Measurements from ENCODE around the gene JCHAIN. TPM values are rescaled to one million over a fixed set of nuclear protein-coding genes. Genes with fewer than 3 reads are reported as not detected.

JCHAIN gene
- total and polyA plus RNA-seq, 2 of the 13 experiments (the other 11 are each of a cell fraction or from before 2014, with no cell fraction given) = not detected

DNA sequence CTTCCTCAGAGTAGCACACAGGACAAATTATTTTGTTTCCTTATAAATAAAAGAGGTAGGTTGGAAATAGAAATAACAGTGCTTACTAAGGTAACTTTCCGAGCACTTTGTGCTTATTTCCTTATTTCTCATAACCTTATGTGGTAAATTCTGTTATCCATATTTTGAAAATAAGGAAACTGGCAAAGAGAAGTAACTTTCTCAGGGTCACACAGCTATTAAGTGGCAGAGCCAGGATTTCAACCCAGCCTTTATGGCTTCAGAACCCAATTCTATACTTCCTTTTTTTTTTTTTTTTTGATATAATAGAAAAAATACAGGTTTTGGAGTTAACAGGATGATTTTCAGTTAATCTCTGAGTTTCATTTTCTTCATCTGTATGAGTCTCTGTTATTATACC lies 25.4 kb upstream of the JCHAIN start:
- H3K4me2 ChIP-seq (ENCODE audit: low read depth, low read length) = peak overlapping the region; percentile 55
- H3K27me3 ChIP-seq (ENCODE audit: control insufficient read depth in 1 of 2, insufficient read depth in 2 of 2, low read length in 2 of 2) = no peaks in the 10 kb centered on the region; a peak in 1 of 5 replicates
- WGBS (ENCODE audit: low lambda C conversion rate) = 87% methylated on average over 1 of the region's 1 CpG
- FAIRE-seq = no peak
- H3K4me3 ChIP-seq (replicated peaks in 1 of 3; ENCODE audit: insufficient read depth in 1 of 3, low read depth in 2 of 3, low read length in 3 of 3) = no peak overlapping the region
- H3K9me3 ChIP-seq (ENCODE audit: low read length) = no peaks in the 10 kb centered on the region
- no peak for ATAC-seq
- H3K79me2 ChIP-seq (ENCODE audit: insufficient read depth, low read length) = peaks cover 29% of the 10 kb centered on the region
- no peaks in the 10 kb centered on the region for H3K36me3 ChIP-seq (replicated peaks in 1 of 2; ENCODE audit: control insufficient read depth in 1 of 2, insufficient read depth in 2 of 2, low read length in 2 of 2)
- ChIA-PET POLR2A (interaction anchor here (6.8 kb wide), 1 partner anchor 12 kb away, joined by 75 read pairs; no protein-coding TSS in a partner anchor), CTCF (ENCODE audit: low intra/inter-chr PET ratio, low total read pairs) (no interaction called here)
- in situ Hi-C loops (cut with HindIII; ENCODE audit: extremely low pct_ligation_motif_present, low pct_unique_long_range_greater_than_20kb) = no loop called here
- H2AFZ ChIP-seq (ENCODE audit: low read length) = no peak overlapping the region
- no peak overlapping the region for H3K27ac ChIP-seq (ENCODE audit: extremely low read length, insufficient read depth, low read length)
- BruUV-seq (replicated peaks) = TSS peak; percentile 4
- no peak overlapping the region for H3K9ac ChIP-seq (ENCODE audit: insufficient read depth, low read depth, low read length)
- H4K20me1 ChIP-seq (ENCODE audit: insufficient read depth, low read length) = no peaks in the 10 kb centered on the region
- intact Hi-C loops (cut with micrococcal nuclease; ENCODE audit: unreplicated experiment) = no loop called here
- H3K4me1 ChIP-seq (ENCODE audit: insufficient read depth, low read length) = peaks cover 25% of the 10 kb centered on the region
- no peak for DNase-seq (ENCODE audit: low spot score)
- TF ChIP-seq SYNCRIP (IDR thresholded peaks at IDR 0.05; ENCODE audit: insufficient read depth, low read depth, low read length) = no peak
- TF ChIP-seq ZNF17 (CRISPR knock-in tag; IDR thresholded peaks at IDR 0.05) = no peak
- TF ChIP-seq, protein P1, sequence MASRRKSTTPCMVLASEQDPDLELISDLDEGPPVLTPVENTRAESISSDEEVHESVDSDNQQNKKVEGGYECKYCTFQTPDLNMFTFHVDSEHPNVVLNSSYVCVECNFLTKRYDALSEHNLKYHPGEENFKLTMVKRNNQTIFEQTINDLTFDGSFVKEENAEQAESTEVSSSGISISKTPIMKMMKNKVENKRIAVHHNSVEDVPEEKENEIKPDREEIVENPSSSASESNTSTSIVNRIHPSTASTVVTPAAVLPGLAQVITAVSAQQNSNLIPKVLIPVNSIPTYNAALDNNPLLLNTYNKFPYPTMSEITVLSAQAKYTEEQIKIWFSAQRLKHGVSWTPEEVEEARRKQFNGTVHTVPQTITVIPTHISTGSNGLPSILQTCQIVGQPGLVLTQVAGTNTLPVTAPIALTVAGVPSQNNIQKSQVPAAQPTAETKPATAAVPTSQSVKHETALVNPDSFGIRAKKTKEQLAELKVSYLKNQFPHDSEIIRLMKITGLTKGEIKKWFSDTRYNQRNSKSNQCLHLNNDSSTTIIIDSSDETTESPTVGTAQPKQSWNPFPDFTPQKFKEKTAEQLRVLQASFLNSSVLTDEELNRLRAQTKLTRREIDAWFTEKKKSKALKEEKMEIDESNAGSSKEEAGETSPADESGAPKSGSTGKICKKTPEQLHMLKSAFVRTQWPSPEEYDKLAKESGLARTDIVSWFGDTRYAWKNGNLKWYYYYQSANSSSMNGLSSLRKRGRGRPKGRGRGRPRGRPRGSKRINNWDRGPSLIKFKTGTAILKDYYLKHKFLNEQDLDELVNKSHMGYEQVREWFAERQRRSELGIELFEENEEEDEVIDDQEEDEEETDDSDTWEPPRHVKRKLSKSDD (CRISPR knock-in tag; IDR thresholded peaks at IDR 0.05; ENCODE audit: low read depth) = no peak
- TF ChIP-seq ZNF260 (CRISPR knock-in tag; IDR thresholded peaks at IDR 0.05; ENCODE audit: borderline replicate concordance, low read depth) = no peak
- TF ChIP-seq JUND (CRISPR knock-in tag; IDR thresholded peaks at IDR 0.05) = no peak
- no peak for TF ChIP-seq ZNF7 (CRISPR knock-in tag; IDR thresholded peaks at IDR 0.05)
- TF ChIP-seq, protein P2, sequence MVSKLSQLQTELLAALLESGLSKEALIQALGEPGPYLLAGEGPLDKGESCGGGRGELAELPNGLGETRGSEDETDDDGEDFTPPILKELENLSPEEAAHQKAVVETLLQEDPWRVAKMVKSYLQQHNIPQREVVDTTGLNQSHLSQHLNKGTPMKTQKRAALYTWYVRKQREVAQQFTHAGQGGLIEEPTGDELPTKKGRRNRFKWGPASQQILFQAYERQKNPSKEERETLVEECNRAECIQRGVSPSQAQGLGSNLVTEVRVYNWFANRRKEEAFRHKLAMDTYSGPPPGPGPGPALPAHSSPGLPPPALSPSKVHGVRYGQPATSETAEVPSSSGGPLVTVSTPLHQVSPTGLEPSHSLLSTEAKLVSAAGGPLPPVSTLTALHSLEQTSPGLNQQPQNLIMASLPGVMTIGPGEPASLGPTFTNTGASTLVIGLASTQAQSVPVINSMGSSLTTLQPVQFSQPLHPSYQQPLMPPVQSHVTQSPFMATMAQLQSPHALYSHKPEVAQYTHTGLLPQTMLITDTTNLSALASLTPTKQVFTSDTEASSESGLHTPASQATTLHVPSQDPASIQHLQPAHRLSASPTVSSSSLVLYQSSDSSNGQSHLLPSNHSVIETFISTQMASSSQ (IDR thresholded peaks at IDR 0.05; ENCODE audit: low read depth) = no peak
- TF ChIP-seq, protein P2 (CRISPR knock-in tag; IDR thresholded peaks at IDR 0.05; ENCODE audit: borderline replicate concordance) = no peak
- TF ChIP-seq FOXA1 (IDR thresholded peaks at IDR 0.05) = no peak
- TF ChIP-seq FOXA1 (CRISPR knock-in tag; IDR thresholded peaks at IDR 0.05) = no peak
- TF ChIP-seq SRY (CRISPR knock-in tag; IDR thresholded peaks at IDR 0.05) = no peak
- no peak for TF ChIP-seq PRPF4 (IDR thresholded peaks at IDR 0.05; ENCODE audit: low read depth, low read length, poor library complexity, severe bottlenecking)
- no peak for TF ChIP-seq FIP1L1 (IDR thresholded peaks at IDR 0.05; ENCODE audit: borderline replicate concordance, insufficient read depth, low read depth, low read length)
- no peak for TF ChIP-seq ZNF230 (CRISPR knock-in tag; IDR thresholded peaks at IDR 0.05)
- TF ChIP-seq, protein P3, sequence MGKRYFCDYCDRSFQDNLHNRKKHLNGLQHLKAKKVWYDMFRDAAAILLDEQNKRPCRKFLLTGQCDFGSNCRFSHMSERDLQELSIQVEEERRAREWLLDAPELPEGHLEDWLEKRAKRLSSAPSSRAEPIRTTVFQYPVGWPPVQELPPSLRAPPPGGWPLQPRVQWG (CRISPR knock-in tag; IDR thresholded peaks at IDR 0.05; ENCODE audit: borderline replicate concordance, low read depth) = no peak
- TF ChIP-seq ZNF569 (CRISPR knock-in tag; IDR thresholded peaks at IDR 0.05; ENCODE audit: borderline replicate concordance) = no peak
- no peak for TF ChIP-seq NFE2L2 (IDR thresholded peaks at IDR 0.05; ENCODE audit: low read length)
- TF ChIP-seq, protein P4, sequence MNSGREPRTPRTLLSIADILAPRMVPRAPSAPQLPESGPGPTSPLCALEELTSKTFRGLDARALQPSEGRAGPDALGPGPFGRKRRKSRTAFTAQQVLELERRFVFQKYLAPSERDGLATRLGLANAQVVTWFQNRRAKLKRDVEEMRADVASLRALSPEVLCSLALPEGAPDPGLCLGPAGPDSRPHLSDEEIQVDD (CRISPR knock-in tag; IDR thresholded peaks at IDR 0.05; ENCODE audit: borderline replicate concordance) = no peak
- no peak for TF ChIP-seq ZNF550 (CRISPR knock-in tag; IDR thresholded peaks at IDR 0.05; ENCODE audit: borderline replicate concordance)
